Neural progenitor cell (in vitro differentiated cells): ENCODE data around the gene FANCC.

Experiments used
- EZH2 ChIP-seq: fragments of 200-600 bp; sonication (generic); IDR thresholded peaks from 2 replicates; pipeline ENCODE4 v1.6.1; 2017; ENCODE audit warnings: antibody characterized with exemption, mild to moderate bottlenecking, moderate library complexity
- EZH2phosphoT487 ChIP-seq: fragments of 200-600 bp; sonication (generic); IDR thresholded peaks from 2 replicates; pipeline ENCODE4 v1.6.1; 2017; ENCODE audit warnings: antibody characterized with exemption
- TF ChIP-seq, protein P1 (sequence below): fragments of 200-600 bp; sonication (generic); IDR thresholded peaks from 2 replicates; pipeline ENCODE4 v1.5.1; 2017; ENCODE audit warnings: antibody characterized with exemption, mild to moderate bottlenecking

DNA sequence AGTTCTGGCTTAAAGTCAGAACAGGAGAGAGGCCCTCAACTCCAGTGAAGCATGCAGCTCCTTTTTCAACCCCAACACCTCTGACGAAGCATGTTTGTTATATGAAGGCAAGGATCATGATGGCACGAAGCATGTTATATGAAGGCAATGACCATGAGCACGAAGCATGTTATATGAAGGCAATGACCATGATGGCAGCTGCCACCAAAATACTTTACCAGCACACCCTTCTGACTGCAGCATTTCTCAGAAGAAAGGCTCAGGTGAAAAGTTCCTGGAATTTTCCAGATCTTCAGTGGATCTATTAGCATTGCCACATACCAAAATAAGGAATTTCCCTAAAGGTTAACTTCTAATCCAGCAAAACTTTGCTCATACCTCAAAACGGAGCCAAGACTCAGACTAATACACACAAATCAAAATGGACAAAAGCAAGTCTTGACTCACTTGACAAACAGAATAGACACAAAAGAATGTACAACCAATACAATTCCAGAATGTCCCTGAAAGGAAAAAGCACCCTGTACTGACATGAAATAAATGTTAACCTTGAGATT is 217.4 kb downstream of the FANCC start:
- TF ChIP-seq, protein P1, sequence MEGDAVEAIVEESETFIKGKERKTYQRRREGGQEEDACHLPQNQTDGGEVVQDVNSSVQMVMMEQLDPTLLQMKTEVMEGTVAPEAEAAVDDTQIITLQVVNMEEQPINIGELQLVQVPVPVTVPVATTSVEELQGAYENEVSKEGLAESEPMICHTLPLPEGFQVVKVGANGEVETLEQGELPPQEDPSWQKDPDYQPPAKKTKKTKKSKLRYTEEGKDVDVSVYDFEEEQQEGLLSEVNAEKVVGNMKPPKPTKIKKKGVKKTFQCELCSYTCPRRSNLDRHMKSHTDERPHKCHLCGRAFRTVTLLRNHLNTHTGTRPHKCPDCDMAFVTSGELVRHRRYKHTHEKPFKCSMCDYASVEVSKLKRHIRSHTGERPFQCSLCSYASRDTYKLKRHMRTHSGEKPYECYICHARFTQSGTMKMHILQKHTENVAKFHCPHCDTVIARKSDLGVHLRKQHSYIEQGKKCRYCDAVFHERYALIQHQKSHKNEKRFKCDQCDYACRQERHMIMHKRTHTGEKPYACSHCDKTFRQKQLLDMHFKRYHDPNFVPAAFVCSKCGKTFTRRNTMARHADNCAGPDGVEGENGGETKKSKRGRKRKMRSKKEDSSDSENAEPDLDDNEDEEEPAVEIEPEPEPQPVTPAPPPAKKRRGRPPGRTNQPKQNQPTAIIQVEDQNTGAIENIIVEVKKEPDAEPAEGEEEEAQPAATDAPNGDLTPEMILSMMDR: no peak
- TF ChIP-seq EZH2 (no peak), EZH2phosphoT487 (no peak)
